SK-N-SH (cell line): Measurements from ENCODE around the gene INSM2. TPM values are rescaled to one million over a fixed set of nuclear protein-coding genes. Genes with fewer than 3 reads are reported as not detected.
A peak's percentile ranks its signal among the peaks of the same experiment; 100 is the strongest.

Experiments used
- CTCF ChIA-PET: fragments of 300-600, 350-600 bp; formaldehyde crosslinking; extraction: SDS; loops from one replicate; lab custom pipeline; 2021; lab: Yijun Ruan, JAX
- POLR2A ChIA-PET: fragments of 350-600 bp; sonication (Branson Sonifier 250); formaldehyde crosslinking; extraction: SDS; loops from one replicate; lab custom pipeline; 2020; ENCODE audit warnings: antibody characterized with exemption, inconsistent platforms; lab: Yijun Ruan, JAX
- DNase-seq: peaks from one replicate; pipeline ENCODE4 v3.0.0; 2012
- H2AFZ ChIP-seq: fragments of 200-600 bp; sonication (generic); 2 replicates; pipeline ENCODE4 v1.8.1; 2016; ENCODE audit warnings: antibody characterized with exemption, mild to moderate bottlenecking, low read depth
- H3F3A ChIP-seq: fragments of 200-600 bp; sonication (generic); replicated peaks from 2 replicates; pipeline ENCODE3; 2016; ENCODE audit warnings: antibody characterized with exemption, mild to moderate bottlenecking; ENCODE audit not compliant: insufficient read depth
- H3K27ac ChIP-seq, 2 experiments: fragments of 200-500 bp in 1 of 2; fragments of 200-600 bp in 1 of 2; sonication (Bioruptor generic) in 1 of 2; sonication (generic), shearing (Covaris generic) in 1 of 2; 2 replicates each; pipeline versions ENCODE4 v1.5.1 to v1.6.1; 2014 to 2016; ENCODE audit warnings: low read depth in 2 of 2, inconsistent platforms in 1 of 2, low read length in 1 of 2, mild to moderate bottlenecking in 1 of 2, mixed read lengths in 1 of 2
- H3K27me3 ChIP-seq: fragments of 200-600 bp; sonication (generic), shearing (Covaris generic); 2 replicates; pipeline ENCODE4 v1.6.1; 2016; ENCODE audit warnings: mixed run types; ENCODE audit not compliant: insufficient read depth
- H3K36me3 ChIP-seq, 2 experiments: fragments of 200-500 bp in 1 of 2; fragments of 200-600 bp in 1 of 2; sonication (Bioruptor generic) in 1 of 2; sonication (generic) in 1 of 2; replicated peaks in 1 of 2; 2 replicates each; pipeline versions ENCODE3 to v1.5.1; 2014 to 2016; ENCODE audit warnings: low read length in 1 of 2, mild to moderate bottlenecking in 1 of 2; ENCODE audit not compliant: insufficient read depth in 2 of 2, control insufficient read depth in 1 of 2
- H3K4me1 ChIP-seq, 2 experiments: fragments of 200-500 bp in 1 of 2; fragments of 200-600 bp in 1 of 2; sonication (Bioruptor generic) in 1 of 2; sonication (generic), shearing (Covaris generic) in 1 of 2; 2 replicates each; pipeline versions ENCODE4 v1.5.1 to v1.6.1; 2014 to 2016; ENCODE audit warnings: low read depth in 1 of 2, low read length in 1 of 2, mixed run types in 1 of 2; ENCODE audit not compliant: insufficient read depth in 2 of 2, control insufficient read depth in 1 of 2
- H3K4me2 ChIP-seq: fragments of 200-600 bp; sonication (generic), shearing (Covaris generic); 2 replicates; pipeline ENCODE4 v1.6.1; 2017; ENCODE audit warnings: mixed run types
- H3K4me3 ChIP-seq, 2 experiments: fragments of 200-500 bp in 1 of 2; fragments of 200-600 bp in 1 of 2; sonication (Bioruptor generic) in 1 of 2; sonication (generic), shearing (Covaris generic) in 1 of 2; 2 replicates each; pipeline versions ENCODE4 v1.5.1 to v1.8.1; 2014 to 2016; ENCODE audit warnings: low read depth in 2 of 2, inconsistent platforms in 1 of 2, low read length in 1 of 2, mild to moderate bottlenecking in 1 of 2, mixed read lengths in 1 of 2, moderate library complexity in 1 of 2
- H3K79me2 ChIP-seq: fragments of 200-600 bp; sonication (generic); 2 replicates; pipeline ENCODE4 v1.8.1; 2017; ENCODE audit warnings: mild to moderate bottlenecking; ENCODE audit not compliant: insufficient read depth
- H3K9ac ChIP-seq: fragments of 200-600 bp; sonication (generic); 2 replicates; pipeline ENCODE4 v1.6.1; 2017; ENCODE audit warnings: mixed run types
- H3K9me2 ChIP-seq: fragments of 200-600 bp; sonication (generic); 2 replicates; pipeline ENCODE4 v1.6.1; 2017; ENCODE audit warnings: mixed run types
- H3K9me3 ChIP-seq: fragments of 200-600 bp; sonication (generic); 2 replicates; pipeline ENCODE4 v1.6.1; 2017; ENCODE audit warnings: mixed run types, mild to moderate bottlenecking, moderate library complexity
- H4K20me1 ChIP-seq: fragments of 200-600 bp; sonication (generic); 2 replicates; pipeline ENCODE4 v1.6.1; 2017; ENCODE audit warnings: mild to moderate bottlenecking, mixed run types; ENCODE audit not compliant: insufficient read depth
- CTCF ChIP-seq: fragments of 200-600 bp; sonication (generic); IDR thresholded peaks from 2 replicates; pipeline ENCODE4 v1.6.1; 2017; ENCODE audit warnings: antibody characterized with exemption, mild to moderate bottlenecking, moderate library complexity
- EP300 ChIP-seq, 2 experiments: IDR thresholded peaks; 2 replicates each; pipeline versions ENCODE4 v1.4.0 to v1.6.1; 2012; ENCODE audit warnings: borderline replicate concordance in 1 of 2, low read depth in 1 of 2, low read length in 1 of 2
- EZH2phosphoT487 ChIP-seq: fragments of 200-600 bp; sonication (generic); IDR thresholded peaks from 2 replicates; pipeline ENCODE4 v1.6.1; 2017; ENCODE audit warnings: low read depth, mixed run types, mild to moderate bottlenecking, antibody characterized with exemption, moderate library complexity, borderline replicate concordance
- FOXJ3 ChIP-seq: sonication (generic); formaldehyde crosslinking; IDR thresholded peaks from 2 replicates; pipeline ENCODE4 v1.5.1; 2020; ENCODE audit warnings: mild to moderate bottlenecking, missing genetic modification reagents
- FOXM1 ChIP-seq: IDR thresholded peaks from 2 replicates; pipeline ENCODE4 v1.4.0; 2012; ENCODE audit warnings: low read depth, mild to moderate bottlenecking
- GATA2 ChIP-seq: sonication (generic); formaldehyde crosslinking; IDR thresholded peaks from 2 replicates; pipeline ENCODE4 v1.5.0; 2020; ENCODE audit warnings: mild to moderate bottlenecking, missing genetic modification reagents
- PBX3 ChIP-seq: IDR thresholded peaks from 2 replicates; pipeline ENCODE4; 2012
- POLR2AphosphoS5 ChIP-seq: IDR thresholded peaks from 2 replicates; pipeline ENCODE4 v1.6.1; 2012; ENCODE audit warnings: low read depth, low read length
- RAD21 ChIP-seq: IDR thresholded peaks from 2 replicates; pipeline ENCODE4 v1.6.1; 2012; ENCODE audit warnings: mild to moderate bottlenecking, low read length
- RCOR1 ChIP-seq: fragments of 150-350 bp; IDR thresholded peaks from 2 replicates; pipeline ENCODE4 v1.6.1; 2017; ENCODE audit warnings: antibody characterized with exemption, low read length
- RFX5 ChIP-seq: IDR thresholded peaks from 2 replicates; pipeline ENCODE4 v1.6.1; 2012; ENCODE audit warnings: mild to moderate bottlenecking, improper control_type of control experiment, low read length
- TEAD4 ChIP-seq: IDR thresholded peaks from 2 replicates; pipeline ENCODE4 v1.4.0; 2012; ENCODE audit warnings: mild to moderate bottlenecking, borderline replicate concordance; ENCODE audit not compliant: insufficient read depth
- USF1 ChIP-seq: IDR thresholded peaks from 2 replicates; pipeline ENCODE4 v1.4.0; 2012; ENCODE audit warnings: low read depth, borderline replicate concordance
- YY1 ChIP-seq: IDR thresholded peaks from 2 replicates; pipeline ENCODE4 v1.4.0; 2012; ENCODE audit warnings: low read depth, mild to moderate bottlenecking
- polyA plus RNA-seq, 3 experiments: library from polyadenylated mRNA; depleted of rRNA; stranded (reverse); fragments of >200 nt; gene quantifications; 2 replicates each; pipeline ENCODE4 v1.2.3, GENCODE V29; 2012
- TF ChIP-seq, protein P1 (sequence below): IDR thresholded peaks from 2 replicates; pipeline ENCODE4 v1.6.1; 2012; ENCODE audit warnings: mild to moderate bottlenecking, low read depth, low read length, moderate library complexity
- TF ChIP-seq, protein P2 (sequence below): fragments of 150-350 bp; IDR thresholded peaks from 2 replicates; pipeline ENCODE4 v1.6.1; 2017; ENCODE audit warnings: antibody characterized with exemption, low read length, low read depth, borderline replicate concordance
- TF ChIP-seq, protein P3 (sequence below): fragments of 150-350 bp; IDR thresholded peaks from 2 replicates; pipeline ENCODE4 v1.6.1; 2016; ENCODE audit warnings: mild to moderate bottlenecking, low read depth, low read length

Gene INSM2
- polyA plus RNA-seq, 1 of the 3 experiments (the other 2 are of a cell fraction): 0.15 TPM

DNA sequence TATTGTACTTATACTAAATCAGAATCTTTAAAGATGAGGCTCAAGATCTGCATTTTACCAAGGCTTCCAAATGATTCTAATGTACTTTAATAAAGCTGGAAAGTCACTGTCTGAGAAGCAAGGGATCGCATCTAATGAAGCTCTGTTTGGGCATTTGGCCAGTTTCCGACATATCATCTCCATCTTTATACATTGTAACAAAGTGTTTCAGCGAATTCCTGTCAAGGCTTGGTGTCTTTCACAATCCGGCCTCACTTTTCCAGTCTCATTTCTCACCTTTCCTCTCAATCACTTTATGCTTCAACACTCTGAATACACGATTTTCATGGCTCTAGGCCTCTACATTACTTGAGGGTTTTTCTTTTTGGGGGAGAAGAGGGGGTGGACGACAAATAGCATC lies 27.5 kb upstream of the INSM2 start (continued):
- TF ChIP-seq, protein P1, sequence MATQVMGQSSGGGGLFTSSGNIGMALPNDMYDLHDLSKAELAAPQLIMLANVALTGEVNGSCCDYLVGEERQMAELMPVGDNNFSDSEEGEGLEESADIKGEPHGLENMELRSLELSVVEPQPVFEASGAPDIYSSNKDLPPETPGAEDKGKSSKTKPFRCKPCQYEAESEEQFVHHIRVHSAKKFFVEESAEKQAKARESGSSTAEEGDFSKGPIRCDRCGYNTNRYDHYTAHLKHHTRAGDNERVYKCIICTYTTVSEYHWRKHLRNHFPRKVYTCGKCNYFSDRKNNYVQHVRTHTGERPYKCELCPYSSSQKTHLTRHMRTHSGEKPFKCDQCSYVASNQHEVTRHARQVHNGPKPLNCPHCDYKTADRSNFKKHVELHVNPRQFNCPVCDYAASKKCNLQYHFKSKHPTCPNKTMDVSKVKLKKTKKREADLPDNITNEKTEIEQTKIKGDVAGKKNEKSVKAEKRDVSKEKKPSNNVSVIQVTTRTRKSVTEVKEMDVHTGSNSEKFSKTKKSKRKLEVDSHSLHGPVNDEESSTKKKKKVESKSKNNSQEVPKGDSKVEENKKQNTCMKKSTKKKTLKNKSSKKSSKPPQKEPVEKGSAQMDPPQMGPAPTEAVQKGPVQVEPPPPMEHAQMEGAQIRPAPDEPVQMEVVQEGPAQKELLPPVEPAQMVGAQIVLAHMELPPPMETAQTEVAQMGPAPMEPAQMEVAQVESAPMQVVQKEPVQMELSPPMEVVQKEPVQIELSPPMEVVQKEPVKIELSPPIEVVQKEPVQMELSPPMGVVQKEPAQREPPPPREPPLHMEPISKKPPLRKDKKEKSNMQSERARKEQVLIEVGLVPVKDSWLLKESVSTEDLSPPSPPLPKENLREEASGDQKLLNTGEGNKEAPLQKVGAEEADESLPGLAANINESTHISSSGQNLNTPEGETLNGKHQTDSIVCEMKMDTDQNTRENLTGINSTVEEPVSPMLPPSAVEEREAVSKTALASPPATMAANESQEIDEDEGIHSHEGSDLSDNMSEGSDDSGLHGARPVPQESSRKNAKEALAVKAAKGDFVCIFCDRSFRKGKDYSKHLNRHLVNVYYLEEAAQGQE: no peak
- TF ChIP-seq EZH2phosphoT487 (no peak), YY1 (no peak)
- TF ChIP-seq, all 33 proteins: peak for 0

DNA sequence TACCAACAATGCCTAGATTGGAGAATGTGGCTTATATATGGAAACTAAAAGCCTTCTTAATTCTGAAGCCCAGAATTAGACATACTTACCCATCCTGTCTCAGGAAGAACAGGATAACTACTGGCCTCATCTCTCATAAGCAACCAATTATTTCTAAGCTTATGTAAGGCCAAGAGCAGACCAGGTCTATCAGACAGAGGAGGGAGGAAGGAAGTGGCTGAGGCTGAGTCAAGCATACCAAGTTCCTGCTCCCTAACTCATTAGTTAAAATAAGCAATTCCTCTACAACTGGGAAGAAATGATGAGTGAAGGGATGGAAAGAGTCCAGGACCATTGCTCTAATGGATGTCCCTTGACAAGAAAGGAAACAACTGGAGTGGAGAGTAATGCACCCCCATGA lies 27.0 kb upstream of the INSM2 start:
- TF ChIP-seq, protein P2, sequence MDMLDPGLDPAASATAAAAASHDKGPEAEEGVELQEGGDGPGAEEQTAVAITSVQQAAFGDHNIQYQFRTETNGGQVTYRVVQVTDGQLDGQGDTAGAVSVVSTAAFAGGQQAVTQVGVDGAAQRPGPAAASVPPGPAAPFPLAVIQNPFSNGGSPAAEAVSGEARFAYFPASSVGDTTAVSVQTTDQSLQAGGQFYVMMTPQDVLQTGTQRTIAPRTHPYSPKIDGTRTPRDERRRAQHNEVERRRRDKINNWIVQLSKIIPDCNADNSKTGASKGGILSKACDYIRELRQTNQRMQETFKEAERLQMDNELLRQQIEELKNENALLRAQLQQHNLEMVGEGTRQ: no peak
- TF ChIP-seq TEAD4: no peak
- no peak for TF ChIP-seq RAD21
- TF ChIP-seq USF1: no peak
- no peak for TF ChIP-seq EZH2phosphoT487
- TF ChIP-seq FOXM1: no peak
- no peak for TF ChIP-seq CTCF
- no peak for TF ChIP-seq POLR2AphosphoS5
- no peak for TF ChIP-seq YY1
- no peak for TF ChIP-seq EP300 (IDR thresholded peaks at IDR 0.05; ENCODE audit: borderline replicate concordance in 1 of 2, low read depth in 1 of 2, low read length in 1 of 2)
- no peak for TF ChIP-seq RFX5
- TF ChIP-seq FOXJ3 (CRISPR knock-in tag): no peak
- TF ChIP-seq, protein P3, sequence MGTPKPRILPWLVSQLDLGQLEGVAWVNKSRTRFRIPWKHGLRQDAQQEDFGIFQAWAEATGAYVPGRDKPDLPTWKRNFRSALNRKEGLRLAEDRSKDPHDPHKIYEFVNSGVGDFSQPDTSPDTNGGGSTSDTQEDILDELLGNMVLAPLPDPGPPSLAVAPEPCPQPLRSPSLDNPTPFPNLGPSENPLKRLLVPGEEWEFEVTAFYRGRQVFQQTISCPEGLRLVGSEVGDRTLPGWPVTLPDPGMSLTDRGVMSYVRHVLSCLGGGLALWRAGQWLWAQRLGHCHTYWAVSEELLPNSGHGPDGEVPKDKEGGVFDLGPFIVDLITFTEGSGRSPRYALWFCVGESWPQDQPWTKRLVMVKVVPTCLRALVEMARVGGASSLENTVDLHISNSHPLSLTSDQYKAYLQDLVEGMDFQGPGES: no peak
- TF ChIP-seq GATA2 (CRISPR knock-in tag): no peak
- no peak for TF ChIP-seq RCOR1
- TF ChIP-seq PBX3: no peak
- Histone ChIP-seq H3K9me2 (no peaks in the 10 kb centered on the region), H3K9me3 (no peaks in the 10 kb centered on the region), H2AFZ (peak overlapping the region; percentile 7; the same call in 1 of the 2 replicates), H3K9ac (no peak overlapping the region), H3K27ac (no peak overlapping the region), H3K36me3 (no peaks in the 10 kb centered on the region), H3K79me2 (no peaks in the 10 kb centered on the region), H3K4me3 (no peak overlapping the region), H3K27me3 (no peaks in the 10 kb centered on the region), H3K4me2 (no peak overlapping the region), H3K4me1 (peaks cover 0 to 12% of the 10 kb centered on the region in 2 experiments; a peak in 2 of 4 replicates), H3F3A (no peaks in the 10 kb centered on the region), H4K20me1 (no peaks in the 10 kb centered on the region)
- no peak for DNase-seq
- ChIA-PET POLR2A (interaction anchor here (0.6 kb wide), 1 partner anchor 52 kb away, joined by 3 read pairs; no protein-coding TSS in a partner anchor), CTCF (interaction anchor here (1.2 to 4.6 kb wide), 3 partner anchors 24 to 180 kb away, joined by 3 to 19 read pairs (median 6); no protein-coding TSS in a partner anchor)
